Mucosa of rectum (tissue), 2 donors: ENCODE results near the gene MLH3.

ENCODE experiments used
- H3K27ac ChIP-seq, 2 donors: one replicate each; pipeline ENCODE4 v1.7.0; 2013; ENCODE audit warnings: inconsistent platforms in 2 of 2, low read depth in 2 of 2, low read length in 2 of 2
- H3K27me3 ChIP-seq, 2 donors: one replicate each; pipeline ENCODE4 v1.7.0; 2013; ENCODE audit warnings: low read length in 2 of 2; ENCODE audit not compliant: control insufficient read depth in 2 of 2, insufficient read depth in 2 of 2
- H3K36me3 ChIP-seq, 2 donors: one replicate each; pipeline ENCODE4 v1.7.0; 2013; ENCODE audit warnings: low read length in 2 of 2; ENCODE audit not compliant: control insufficient read depth in 2 of 2, insufficient read depth in 2 of 2
- H3K4me1 ChIP-seq, 2 donors: one replicate each; pipeline ENCODE4 v1.7.0; 2013; ENCODE audit warnings: low read length in 2 of 2, mild to moderate bottlenecking in 1 of 2; ENCODE audit not compliant: control insufficient read depth in 2 of 2, insufficient read depth in 2 of 2
- H3K4me3 ChIP-seq, 2 donors: one replicate each; pipeline ENCODE4 v1.7.0; 2013; ENCODE audit warnings: low read length in 2 of 2
- H3K9ac ChIP-seq, 2 donors: one replicate each; pipeline ENCODE4 v1.7.0; 2013; ENCODE audit warnings: low read length in 2 of 2, low read depth in 1 of 2, mild to moderate bottlenecking in 1 of 2
- H3K9me3 ChIP-seq, 2 donors: one replicate each; pipeline ENCODE4 v1.7.0; 2013; ENCODE audit warnings: low read length in 2 of 2; ENCODE audit not compliant: control insufficient read depth in 2 of 2
- donor health status: healthy.
- donor health status: Normal muscosa, but diverticular disease.

The MLH3 gene

DNA sequence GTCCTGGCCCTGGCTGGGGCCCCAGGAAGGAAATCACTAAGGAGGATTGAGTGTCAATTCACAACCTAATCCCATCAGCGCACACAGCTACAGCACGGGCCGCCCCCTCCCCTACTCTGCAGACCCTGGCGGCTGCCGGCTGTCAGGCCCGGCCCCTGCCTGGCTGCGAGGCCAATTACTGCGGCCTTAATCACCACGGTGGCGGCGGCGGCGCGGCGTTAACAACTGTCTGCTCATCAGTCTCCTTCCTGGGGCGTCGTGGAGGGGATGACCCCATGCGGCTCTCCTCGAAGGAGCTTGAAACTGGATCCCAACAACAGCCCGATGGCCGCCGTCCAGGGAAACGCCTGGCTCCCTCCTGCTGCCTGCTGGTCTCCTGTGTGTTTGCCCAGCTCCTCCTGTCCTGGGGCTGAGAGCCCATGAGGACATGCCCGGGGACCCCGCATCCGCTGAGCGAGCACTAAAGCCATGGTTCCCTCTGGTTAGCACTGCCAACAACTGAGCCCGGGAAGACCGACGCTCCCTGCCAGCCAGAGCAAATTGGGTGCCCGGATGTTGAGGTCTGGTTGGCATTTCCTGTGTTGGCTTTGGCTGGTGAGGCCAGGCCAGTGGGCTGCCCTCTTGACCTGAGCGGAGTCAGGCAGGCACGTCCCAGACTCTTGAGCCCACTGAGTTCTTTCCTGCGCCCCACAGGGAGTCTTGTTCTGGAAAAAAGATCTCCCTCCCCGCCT is 70.4 kb downstream of the MLH3 start:
- H3K27ac ChIP-seq: no peak overlapping the region
- no peak overlapping the region for H3K9ac ChIP-seq
- H3K4me1 ChIP-seq: peaks cover 0 to 3% of the 10 kb centered on the region in 2 donors
- H3K9me3 ChIP-seq: no peaks in the 10 kb centered on the region
- no peak overlapping the region for H3K4me3 ChIP-seq
- no peaks in the 10 kb centered on the region for H3K27me3 ChIP-seq
- H3K36me3 ChIP-seq: no peaks in the 10 kb centered on the region

DNA sequence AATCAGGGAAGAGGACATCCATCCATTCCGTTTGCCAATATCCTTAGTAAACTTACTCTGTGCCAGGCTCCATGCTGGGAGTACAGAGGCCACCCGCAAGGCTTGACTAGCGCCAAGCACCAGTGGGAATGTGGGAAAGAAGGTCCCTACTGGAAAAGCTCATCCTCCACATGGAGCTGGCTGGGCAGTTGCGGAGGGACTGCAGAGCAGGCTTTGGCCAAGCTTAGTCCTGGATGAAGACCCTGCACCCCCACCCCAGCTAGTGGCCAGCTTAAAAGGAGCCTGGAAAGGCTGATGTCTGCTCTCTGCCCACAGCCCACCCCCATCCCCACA is 70.9 kb downstream of the MLH3 start:
- no peak overlapping the region for H3K27ac ChIP-seq
- H3K9ac ChIP-seq: no peak overlapping the region
- H3K27me3 ChIP-seq: no peaks in the 10 kb centered on the region
- no peak overlapping the region for H3K4me3 ChIP-seq
- H3K9me3 ChIP-seq: no peaks in the 10 kb centered on the region
- peaks cover 0 to 3% of the 10 kb centered on the region in 2 donors for H3K4me1 ChIP-seq
- H3K36me3 ChIP-seq: no peaks in the 10 kb centered on the region

DNA sequence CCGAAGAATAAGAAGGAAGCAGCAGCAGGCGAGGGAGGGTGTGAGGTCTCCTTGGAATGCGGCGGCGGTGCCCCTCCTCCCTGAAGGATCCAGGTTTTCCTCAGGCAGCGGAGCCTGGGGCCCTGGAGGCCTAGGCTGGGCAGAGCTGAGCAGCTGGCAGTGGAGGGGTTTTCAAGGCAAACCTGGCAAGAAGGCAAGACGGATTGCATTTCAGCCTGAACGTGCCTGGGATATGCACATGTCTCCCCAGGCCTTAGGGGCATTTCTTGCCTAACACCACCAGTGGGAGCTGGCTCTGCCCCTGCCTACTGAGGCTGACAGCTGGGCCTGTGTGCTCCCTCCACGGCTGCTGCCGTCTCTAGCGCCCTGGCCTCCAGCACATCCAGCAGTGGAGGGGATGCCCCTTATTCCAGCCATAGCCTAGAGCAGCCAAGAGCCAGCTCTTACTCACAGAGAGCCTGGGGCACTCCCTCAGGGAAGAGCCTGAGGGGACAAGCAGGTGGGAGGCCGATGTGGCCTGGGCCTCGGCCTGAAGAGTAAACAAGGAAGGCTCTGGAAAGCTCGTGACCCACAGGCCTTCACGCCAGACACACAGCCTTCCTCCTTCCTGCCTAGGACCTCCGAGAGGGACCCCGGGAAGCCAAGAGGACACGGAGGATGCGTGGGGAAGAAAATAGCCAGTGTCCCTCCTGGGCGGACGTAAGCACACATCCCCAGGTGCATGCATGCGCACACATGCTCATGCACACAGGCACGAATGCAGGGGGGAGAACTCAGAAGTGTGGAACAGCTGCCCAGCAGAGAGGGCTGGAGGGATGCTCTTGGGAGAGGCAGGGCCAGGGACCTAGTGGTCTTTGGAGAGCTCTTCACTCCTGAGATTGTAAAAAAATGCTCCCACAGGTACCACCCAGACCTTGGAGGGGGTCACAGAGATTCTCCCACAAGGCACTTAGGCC is 71.5 kb downstream of the MLH3 start:
- no peak overlapping the region for H3K4me3 ChIP-seq
- no peaks in the 10 kb centered on the region for H3K27me3 ChIP-seq
- H3K27ac ChIP-seq: no peak overlapping the region
- no peaks in the 10 kb centered on the region for H3K36me3 ChIP-seq
- H3K9ac ChIP-seq: no peak overlapping the region
- H3K9me3 ChIP-seq: no peaks in the 10 kb centered on the region
- peaks cover 1 to 3% of the 10 kb centered on the region in 2 donors for H3K4me1 ChIP-seq

DNA sequence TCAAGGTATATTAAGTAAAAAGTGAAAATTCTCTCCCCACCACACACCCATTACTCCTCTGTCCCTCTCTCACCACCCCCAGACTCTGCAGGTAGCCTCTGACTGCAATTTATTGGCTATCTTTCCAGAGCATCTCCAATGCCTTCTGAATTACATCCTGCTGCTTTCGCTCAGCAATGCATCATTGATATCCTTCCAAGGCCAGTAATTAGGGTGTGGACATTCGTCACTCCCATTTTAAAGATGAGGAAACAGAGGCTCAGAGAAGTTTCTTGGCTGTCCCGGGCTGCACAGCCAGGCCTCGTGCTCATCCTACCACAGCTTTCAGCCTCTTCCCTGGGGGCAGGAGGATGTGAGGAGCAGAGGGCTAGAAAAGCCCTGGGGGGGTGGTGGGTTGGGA is 72.2 kb downstream of the MLH3 start:
- H3K27me3 ChIP-seq: no peaks in the 10 kb centered on the region
- H3K36me3 ChIP-seq: no peaks in the 10 kb centered on the region
- no peak overlapping the region for H3K9ac ChIP-seq
- H3K27ac ChIP-seq: no peak overlapping the region
- no peak overlapping the region for H3K4me3 ChIP-seq
- H3K9me3 ChIP-seq: no peaks in the 10 kb centered on the region
- H3K4me1 ChIP-seq: peaks cover 3 to 4% of the 10 kb centered on the region in 2 donors

DNA sequence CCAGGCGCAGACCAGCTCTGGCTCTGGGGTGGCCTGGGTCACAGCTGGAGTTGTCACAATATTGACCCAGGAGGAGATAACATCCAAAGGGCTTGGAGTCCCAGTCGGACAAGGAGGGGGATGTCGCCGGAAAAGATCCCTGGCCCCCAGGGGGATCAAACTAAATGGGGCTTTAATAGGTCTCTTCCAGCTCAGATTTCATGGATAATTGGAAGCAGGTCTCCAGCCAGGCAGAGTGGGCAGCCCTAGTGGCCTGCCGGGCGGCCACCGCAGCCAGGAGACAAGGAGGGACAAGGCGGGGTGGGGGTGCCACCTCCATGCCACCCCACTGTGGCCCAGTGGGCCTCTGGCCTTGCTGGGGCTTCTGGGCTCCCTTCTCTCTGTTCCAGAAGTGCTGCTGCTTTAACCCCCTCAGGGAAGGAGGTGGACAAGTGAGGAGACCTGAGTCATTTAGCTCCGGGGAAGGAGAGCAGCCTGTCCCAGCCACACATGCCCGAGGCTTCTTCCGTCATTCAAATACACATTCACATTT is 72.8 kb downstream of the MLH3 start:
- peaks cover 4 to 5% of the 10 kb centered on the region in 2 donors for H3K4me1 ChIP-seq
- no peaks in the 10 kb centered on the region for H3K27me3 ChIP-seq
- H3K4me3 ChIP-seq: no peak overlapping the region
- H3K9ac ChIP-seq: no peak overlapping the region
- no peaks in the 10 kb centered on the region for H3K36me3 ChIP-seq
- H3K27ac ChIP-seq: no peak overlapping the region
- H3K9me3 ChIP-seq: no peaks in the 10 kb centered on the region

DNA sequence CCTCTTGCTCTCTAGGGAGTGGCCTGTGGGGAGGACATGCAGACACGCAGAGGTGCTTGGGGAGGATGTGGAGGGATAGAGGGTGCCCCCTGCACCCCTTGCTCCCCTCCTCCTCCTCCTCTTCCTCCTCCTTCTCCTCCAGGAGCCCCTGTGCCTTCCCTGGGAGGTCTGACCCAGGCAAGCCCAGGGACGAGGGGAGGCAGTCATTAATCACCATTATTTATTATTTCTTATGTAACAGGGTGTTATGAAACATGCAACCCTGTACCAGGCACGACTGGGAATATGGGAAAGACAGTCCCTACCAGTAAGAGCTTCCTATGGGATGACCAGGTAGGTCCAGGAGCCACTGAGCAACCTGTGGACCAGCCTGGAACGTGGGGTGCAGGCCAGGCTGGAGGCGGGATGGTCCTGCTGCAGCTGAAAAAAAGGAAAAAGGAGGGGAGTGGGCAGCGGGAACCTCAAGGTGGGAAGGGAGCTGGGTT is 73.3 kb downstream of the MLH3 start:
- Histone ChIP-seq H3K4me1 (peaks cover 4 to 5% of the 10 kb centered on the region in 2 donors), H3K4me3 (no peak overlapping the region), H3K27ac (no peak overlapping the region)

DNA sequence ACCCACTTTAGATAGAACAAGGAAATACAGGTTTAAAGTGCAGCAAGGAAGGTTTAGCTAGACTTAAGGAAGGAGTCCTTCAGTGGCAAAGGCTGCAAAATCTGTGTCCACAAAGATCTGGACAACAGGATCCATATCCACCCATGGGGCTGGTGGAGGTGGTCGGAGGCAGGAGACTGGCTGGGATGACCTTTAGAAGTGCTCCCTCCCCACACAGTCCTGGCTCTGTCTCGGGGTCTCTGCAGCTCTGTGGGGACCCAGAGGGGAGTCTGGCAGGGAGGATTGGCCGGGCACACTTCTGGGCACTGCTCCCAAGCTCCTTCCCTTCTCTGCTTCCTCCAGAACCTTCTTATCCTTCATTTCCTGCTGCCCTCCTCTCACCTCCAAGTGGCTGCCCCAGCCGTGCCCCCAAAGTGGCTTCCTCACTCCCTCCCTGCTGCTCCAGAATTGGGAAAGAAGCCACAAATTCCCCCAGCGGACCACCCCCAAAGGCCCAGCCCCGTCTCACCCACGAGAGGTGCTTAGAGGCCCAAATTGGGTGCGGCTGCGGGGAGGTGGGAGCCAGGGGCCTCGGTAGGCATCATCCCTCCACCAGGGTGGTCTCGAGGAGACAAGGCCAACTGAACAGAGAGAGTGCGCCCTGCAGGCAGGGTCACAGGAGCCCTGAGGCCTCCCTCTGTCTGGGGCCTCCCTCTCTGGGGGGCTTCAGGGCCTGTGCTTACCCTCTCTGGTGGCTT is 73.9 kb downstream of the MLH3 start:
- no peak overlapping the region for H3K9ac ChIP-seq
- no peaks in the 10 kb centered on the region for H3K27me3 ChIP-seq
- H3K4me1 ChIP-seq: peaks cover 4 to 5% of the 10 kb centered on the region in 2 donors
- H3K4me3 ChIP-seq: no peak overlapping the region
- H3K9me3 ChIP-seq: no peaks in the 10 kb centered on the region
- no peaks in the 10 kb centered on the region for H3K36me3 ChIP-seq
- no peak overlapping the region for H3K27ac ChIP-seq

More for the DNA sequence above, 73.3 kb downstream of the MLH3 start:
- Histone ChIP-seq H3K9me3 (no peaks in the 10 kb centered on the region), H3K9ac (no peak overlapping the region), H3K36me3 (no peaks in the 10 kb centered on the region), H3K27me3 (no peaks in the 10 kb centered on the region)

DNA sequence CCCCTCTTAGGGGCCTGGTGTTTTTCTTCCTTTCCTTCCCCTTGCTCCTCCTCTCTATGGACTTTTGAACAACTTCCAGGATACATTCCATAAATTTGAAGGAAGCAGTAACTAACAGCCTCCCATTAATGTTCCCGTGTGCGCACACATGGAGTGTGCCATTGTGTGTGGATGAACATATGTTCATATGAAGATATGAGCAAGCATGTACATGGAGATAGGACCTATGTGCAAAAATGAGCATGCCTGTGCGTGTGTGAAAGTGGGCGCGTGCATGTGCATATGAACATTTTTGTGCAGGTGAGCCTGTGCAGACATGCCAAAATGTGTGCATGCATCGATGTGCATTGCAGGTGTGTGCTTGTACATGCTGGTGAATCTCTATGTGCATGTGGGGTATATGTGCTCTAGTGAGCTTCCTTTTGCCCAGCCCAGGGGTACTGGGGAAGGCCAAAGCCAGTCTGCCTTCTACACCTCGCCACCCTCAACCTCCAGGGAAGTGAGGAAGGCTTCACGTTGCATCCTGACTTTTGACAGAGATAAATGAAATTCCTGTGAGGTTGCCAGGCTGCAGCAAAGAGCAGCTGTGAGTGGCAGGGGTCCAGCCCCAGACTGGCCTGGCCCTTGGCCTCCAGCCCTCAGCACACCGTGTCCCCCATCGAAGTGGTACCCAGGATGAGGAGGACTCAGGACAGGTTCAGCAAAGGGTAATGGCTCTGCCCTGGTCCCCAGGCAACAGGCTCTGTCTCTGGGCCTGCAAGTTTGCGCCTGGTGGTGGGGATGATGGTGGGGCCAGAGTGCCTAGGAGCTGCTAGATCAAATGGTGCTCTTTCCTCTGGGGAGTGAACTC is 74.8 kb downstream of the MLH3 start:
- no peaks in the 10 kb centered on the region for H3K27me3 ChIP-seq
- H3K9ac ChIP-seq: no peak overlapping the region
- H3K9me3 ChIP-seq: no peaks in the 10 kb centered on the region
- no peak overlapping the region for H3K27ac ChIP-seq
- H3K4me1 ChIP-seq: peaks cover 4 to 5% of the 10 kb centered on the region in 2 donors
- H3K4me3 ChIP-seq: no peak overlapping the region
- H3K36me3 ChIP-seq: no peaks in the 10 kb centered on the region

DNA sequence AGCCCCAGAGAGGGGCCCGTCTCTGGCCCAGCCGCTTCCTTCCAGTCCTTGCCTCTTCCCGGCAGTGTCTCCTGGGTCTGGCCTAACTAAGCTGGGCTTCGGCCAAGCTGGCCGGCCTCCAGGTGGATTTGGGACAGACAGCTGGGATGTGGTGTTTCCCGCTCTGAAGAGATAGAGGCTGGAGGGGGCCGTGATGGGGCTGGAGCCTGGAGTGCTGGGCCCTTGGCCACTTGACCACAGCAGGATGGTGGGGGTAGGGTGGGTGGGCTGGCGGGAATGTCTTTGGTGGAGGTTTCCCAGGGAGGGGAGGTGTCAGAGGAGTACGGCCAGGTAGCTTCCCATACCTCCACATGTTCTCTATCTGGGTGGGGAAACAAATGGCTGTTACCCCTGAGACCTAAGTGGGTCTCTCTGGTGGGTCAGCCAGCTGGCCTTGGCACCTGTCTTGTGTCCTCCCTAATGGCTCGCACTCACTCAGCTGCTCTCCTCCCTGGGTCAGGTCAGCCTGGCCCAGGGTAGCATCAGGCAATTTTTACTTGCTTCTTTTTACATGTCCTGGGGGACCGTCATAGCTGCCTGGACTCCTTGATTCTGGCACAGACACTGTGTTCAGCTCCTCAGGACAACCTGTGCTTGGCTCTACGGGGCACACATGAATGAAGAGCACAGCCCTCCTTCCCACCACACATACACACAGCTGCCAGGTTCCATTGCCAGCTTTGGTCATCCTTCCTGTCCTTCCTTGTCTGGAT is 76.0 kb downstream of the MLH3 start:
- no peaks in the 10 kb centered on the region for H3K9me3 ChIP-seq
- H3K4me1 ChIP-seq: peaks cover 2 to 4% of the 10 kb centered on the region in 2 donors
- H3K27me3 ChIP-seq: no peaks in the 10 kb centered on the region
- no peaks in the 10 kb centered on the region for H3K36me3 ChIP-seq
- no peak overlapping the region for H3K4me3 ChIP-seq
- no peak overlapping the region for H3K27ac ChIP-seq
- H3K9ac ChIP-seq: no peak overlapping the region
